ENCODE data around the gene LRRC32. TPM values are rescaled to one million over a fixed set of nuclear protein-coding genes. Genes with fewer than 3 reads are reported as not detected.

LRRC32 gene
- total RNA-seq, 1 experiment from 2014 or later, result 0.46 TPM

DNA sequence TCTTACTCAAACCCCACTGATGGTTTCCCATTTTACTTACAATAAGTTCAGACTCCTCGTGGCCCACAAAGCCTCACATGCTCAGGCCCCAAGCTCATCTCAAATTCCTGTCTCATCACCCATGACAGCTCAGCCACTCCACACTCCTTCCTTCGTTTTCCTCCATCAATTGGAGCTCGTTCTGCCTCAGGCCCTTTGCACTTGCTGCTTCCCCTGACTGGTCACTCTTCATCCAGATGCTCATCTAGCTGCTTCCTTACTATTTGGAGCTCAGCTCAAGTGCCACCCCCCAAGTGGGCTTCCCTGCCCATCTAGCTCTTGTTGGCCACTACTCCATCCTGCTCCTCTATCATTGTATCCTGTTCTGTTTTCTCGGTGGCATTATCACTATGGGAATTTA, 46.8 kb upstream of the LRRC32 start:
- no peaks in the 10 kb centered on the region for H3K4me1 ChIP-seq (ENCODE audit: insufficient read depth, low read length)
- H3K79me2 ChIP-seq (ENCODE audit: insufficient read depth, low read length), result no peaks in the 10 kb centered on the region
- H3T11ph ChIP-seq (ENCODE audit: low read length), result no peak overlapping the region
- H2BK12ac ChIP-seq (ENCODE audit: insufficient read length, low read depth, low read length), result no peak overlapping the region
- TF ChIP-seq, protein P1, sequence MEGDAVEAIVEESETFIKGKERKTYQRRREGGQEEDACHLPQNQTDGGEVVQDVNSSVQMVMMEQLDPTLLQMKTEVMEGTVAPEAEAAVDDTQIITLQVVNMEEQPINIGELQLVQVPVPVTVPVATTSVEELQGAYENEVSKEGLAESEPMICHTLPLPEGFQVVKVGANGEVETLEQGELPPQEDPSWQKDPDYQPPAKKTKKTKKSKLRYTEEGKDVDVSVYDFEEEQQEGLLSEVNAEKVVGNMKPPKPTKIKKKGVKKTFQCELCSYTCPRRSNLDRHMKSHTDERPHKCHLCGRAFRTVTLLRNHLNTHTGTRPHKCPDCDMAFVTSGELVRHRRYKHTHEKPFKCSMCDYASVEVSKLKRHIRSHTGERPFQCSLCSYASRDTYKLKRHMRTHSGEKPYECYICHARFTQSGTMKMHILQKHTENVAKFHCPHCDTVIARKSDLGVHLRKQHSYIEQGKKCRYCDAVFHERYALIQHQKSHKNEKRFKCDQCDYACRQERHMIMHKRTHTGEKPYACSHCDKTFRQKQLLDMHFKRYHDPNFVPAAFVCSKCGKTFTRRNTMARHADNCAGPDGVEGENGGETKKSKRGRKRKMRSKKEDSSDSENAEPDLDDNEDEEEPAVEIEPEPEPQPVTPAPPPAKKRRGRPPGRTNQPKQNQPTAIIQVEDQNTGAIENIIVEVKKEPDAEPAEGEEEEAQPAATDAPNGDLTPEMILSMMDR (conservative IDR thresholded peaks at IDR 0.05), result no peak
- H3K23ac ChIP-seq (ENCODE audit: insufficient read length, low read depth, low read length), result no peak overlapping the region
- no peak overlapping the region for H2AK5ac ChIP-seq (ENCODE audit: insufficient read length, low read length)
- no peak overlapping the region for H4K91ac ChIP-seq (ENCODE audit: insufficient read length, low read depth, low read length)
- no peak overlapping the region for H2AFZ ChIP-seq (ENCODE audit: low read length)
- H4K5ac ChIP-seq (ENCODE audit: insufficient read length, low read depth, low read length), result no peak overlapping the region
- Mint-ChIP-seq H3K27ac (no peak overlapping the region; a peak in 1 of 7 replicates), H3K27me3 (ENCODE audit: low read depth) (peaks cover 5% of the 10 kb centered on the region), H3K4me1 (peaks cover 6 to 10% of the 10 kb centered on the region in 2 experiments), H3K36me3 (ENCODE audit: insufficient read depth in 1 of 3, low read depth in 3 of 3) (no peaks in the 10 kb centered on the region), H3K4me3 (no peak overlapping the region), H3K9me3 (no peaks in the 10 kb centered on the region)
- WGBS (ENCODE audit: extremely low coverage, insufficient read length, low lambda C conversion rate), result no CpG with 5 or more reads among the region's 4 CpGs
- H2BK5ac ChIP-seq (ENCODE audit: insufficient read length, low read length), result no peak overlapping the region
- no peak overlapping the region for H3K4me2 ChIP-seq (ENCODE audit: insufficient read depth, insufficient read length, low read length)
- H3K9ac ChIP-seq (ENCODE audit: extremely low read depth, insufficient read length, low read length), result no peak overlapping the region
- H3K4ac ChIP-seq (ENCODE audit: low read depth, low read length), result no peak overlapping the region
- H3K27ac ChIP-seq (ENCODE audit: insufficient read length, low read depth, low read length), result no peak overlapping the region
- no peak overlapping the region for H2BK20ac ChIP-seq (ENCODE audit: low read depth, low read length, poor library complexity, severe bottlenecking)
- no peak overlapping the region for H2BK15ac ChIP-seq (ENCODE audit: low read depth, low read length)
- H3K18ac ChIP-seq (ENCODE audit: insufficient read length, low read depth, low read length), result no peak overlapping the region
- no peak overlapping the region for H3K56ac ChIP-seq (ENCODE audit: insufficient read length, low read depth, low read length)
- DNase-seq, result no peak
- H3K27me3 ChIP-seq (ENCODE audit: insufficient read depth, low read length), result no peaks in the 10 kb centered on the region
- no peaks in the 10 kb centered on the region for H3K23me2 ChIP-seq (ENCODE audit: insufficient read length, low read depth, low read length, poor library complexity, severe bottlenecking)
- no peaks in the 10 kb centered on the region for H3K79me1 ChIP-seq (ENCODE audit: insufficient read depth, low read depth, low read length, poor library complexity, severe bottlenecking)
- H3K9me3 ChIP-seq (ENCODE audit: control insufficient read depth, low read depth, low read length), result no peaks in the 10 kb centered on the region
- H3K14ac ChIP-seq (ENCODE audit: insufficient read depth, low read length), result no peak overlapping the region
- H4K20me1 ChIP-seq (ENCODE audit: control insufficient read depth, insufficient read depth, insufficient read length), result no peaks in the 10 kb centered on the region
- H2BK120ac ChIP-seq (ENCODE audit: low read depth, low read length, poor library complexity, severe bottlenecking), result no peak overlapping the region
- no peak overlapping the region for H4K8ac ChIP-seq (replicated peaks; ENCODE audit: insufficient read length, low read depth, low read length)

Measured in H9 (cell line).